SKM-1 treated with dmso at 0.1 percent for 144 hours (cell line): ENCODE results near the gene NFE2.
A peak's percentile ranks its signal among the peaks of the same experiment; 100 is the strongest.

Experiments
- DNase-seq: peaks from one replicate; lab custom pipeline; 2025; ENCODE audit not compliant: unreplicated experiment; lab: John Stamatoyannopoulos, UW

The NFE2 gene

DNA sequence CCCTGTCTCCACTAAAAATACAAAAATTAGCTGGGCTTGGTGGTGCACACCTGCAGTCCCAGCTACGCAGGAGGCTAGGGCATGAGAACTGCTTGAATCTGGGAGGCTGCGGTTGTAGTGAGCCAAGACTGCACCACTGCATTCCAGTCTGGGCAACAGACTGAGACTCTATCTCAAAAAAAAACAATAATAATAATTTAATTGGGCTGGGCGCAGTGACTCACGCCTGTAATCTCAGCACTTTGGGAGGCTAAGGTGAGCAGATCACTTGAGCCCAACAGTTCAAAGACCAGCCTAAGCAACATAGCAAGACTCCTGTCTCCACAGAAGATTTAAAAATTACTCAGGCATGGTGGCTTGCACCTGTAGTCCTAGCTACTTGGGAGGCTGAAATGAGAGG lies 47.6 kb downstream of the NFE2 start:
- no peak for DNase-seq

DNA sequence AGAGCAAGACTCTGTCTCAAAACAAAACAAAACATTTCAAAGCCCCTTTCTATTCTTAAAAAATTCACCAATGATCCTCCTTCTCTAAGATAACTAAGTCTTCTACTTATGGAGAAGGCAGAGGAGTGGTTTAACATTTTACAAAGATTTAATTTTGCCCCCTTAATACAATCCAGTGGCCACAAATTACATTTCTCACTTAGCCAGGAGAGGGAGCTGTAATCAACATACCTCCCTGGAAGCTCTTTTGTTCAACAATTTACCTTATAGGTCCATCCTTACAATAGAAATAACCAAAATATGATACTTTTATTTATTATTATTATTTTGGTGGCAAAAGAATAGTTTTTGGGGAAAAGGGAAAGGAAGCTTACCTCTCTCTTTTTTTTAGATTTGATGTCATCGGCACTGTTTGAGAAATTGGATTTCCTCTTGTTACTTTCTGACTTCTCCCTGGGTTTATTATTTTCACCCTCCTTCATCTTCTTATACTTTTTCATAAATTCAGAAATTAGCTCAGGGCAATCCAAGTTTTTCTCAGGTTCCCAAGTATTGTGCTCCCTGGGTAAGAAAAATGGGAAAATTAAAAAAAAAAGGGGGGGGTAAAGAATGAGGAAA lies 49.0 kb downstream of the NFE2 start:
- DNase-seq: peak; percentile 2

DNA sequence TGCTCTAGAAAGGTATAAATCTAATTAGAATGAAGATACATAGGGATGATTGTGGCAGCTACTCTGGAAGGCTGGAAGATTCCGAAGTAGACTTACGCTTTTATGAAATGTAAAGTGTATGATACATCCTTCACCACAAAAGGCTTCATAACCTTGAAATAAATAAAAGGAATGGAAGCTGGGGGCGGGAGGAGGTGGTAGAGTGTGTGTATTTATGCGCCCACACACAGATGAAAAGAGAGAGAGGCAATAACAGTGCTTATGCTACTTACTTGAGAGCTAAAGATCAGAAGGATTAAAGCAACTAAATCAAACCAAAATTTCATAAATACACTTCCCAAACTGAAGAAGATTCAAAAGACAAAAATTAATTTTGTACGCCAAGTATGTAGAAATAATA lies 51.3 kb downstream of the NFE2 start:
- no peak for DNase-seq

DNA sequence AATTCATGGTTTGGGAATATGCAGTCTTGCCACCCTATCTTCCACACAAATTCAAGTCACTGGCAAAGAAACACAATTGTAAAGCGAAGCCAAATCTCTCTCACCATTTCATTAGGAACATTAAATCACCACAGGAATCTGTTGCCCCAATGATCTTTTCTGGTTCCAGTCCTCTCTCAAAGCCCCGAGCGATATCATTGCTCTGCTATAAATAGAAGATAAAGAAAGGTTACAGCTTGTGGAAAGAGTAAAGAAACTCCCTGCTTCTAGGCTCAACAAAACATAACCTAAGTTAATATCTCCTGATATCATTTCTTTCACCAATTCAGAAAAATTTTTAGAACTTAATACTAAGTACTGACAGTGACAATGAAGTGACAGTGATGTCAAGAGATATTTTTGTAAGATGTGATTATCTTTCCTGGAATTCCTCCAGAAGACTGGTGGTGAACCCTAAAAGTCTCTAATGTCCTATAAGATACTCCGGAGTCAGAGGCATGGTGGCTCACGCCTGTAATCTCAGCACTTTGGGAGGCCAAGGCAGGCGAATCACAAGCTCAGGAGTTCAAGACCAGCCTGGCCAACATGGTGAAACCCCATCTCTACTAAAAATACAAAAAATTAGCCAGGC lies 54.7 kb downstream of the NFE2 start:
- DNase-seq: no peak
